Measurements from ENCODE around the gene KCTD20.

The KCTD20 gene

DNA sequence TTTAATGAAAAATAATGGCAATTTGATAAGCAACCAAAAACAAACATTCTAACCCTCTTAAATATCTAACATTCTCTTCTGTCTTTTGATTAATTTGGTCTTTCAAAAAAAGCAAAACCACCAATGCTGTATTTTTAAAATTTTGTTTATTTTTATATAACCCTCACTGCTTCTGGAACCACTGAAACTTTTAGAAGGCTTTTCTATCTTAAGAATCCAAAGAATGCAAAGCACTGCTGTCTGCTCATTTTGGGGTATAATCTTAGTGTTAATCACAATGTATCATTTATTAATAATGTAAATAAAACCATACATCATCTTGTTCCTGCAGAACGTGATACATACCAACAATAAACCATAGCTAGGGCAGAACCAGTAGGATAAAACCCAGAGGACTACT is 90.5 kb downstream of the KCTD20 start:
- DNase-seq, result no peak

DNA sequence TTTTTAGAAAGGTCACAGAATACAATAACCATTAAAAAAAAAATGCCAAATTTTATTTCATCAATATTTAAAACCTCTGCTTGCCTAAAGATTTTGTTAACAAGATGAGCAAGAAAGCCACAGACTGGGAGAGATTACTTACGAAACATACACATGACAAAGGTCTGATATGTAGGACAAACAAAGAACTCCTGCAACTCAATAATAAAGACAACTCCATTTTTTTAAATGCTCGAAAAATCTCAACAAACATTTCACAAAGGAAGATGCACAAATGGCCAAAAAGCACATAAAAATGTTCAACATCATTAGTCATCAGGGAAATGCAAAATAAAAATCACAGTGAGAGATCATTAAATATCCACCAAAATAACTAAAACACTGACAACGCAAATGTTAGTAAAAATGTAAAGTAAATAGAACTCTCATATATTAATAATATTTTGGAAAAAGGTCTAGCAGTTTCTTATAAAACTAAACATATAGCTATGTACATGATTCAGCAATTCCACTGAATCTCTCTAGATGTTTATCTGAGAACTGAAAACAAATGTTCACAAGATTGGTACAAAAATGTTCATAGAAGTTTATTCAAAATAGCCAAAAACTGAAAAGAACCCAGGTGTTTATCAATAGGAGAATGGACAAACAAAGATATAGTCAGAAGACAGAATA is 94.2 kb downstream of the KCTD20 start:
- DNase-seq, result no peak

DNA sequence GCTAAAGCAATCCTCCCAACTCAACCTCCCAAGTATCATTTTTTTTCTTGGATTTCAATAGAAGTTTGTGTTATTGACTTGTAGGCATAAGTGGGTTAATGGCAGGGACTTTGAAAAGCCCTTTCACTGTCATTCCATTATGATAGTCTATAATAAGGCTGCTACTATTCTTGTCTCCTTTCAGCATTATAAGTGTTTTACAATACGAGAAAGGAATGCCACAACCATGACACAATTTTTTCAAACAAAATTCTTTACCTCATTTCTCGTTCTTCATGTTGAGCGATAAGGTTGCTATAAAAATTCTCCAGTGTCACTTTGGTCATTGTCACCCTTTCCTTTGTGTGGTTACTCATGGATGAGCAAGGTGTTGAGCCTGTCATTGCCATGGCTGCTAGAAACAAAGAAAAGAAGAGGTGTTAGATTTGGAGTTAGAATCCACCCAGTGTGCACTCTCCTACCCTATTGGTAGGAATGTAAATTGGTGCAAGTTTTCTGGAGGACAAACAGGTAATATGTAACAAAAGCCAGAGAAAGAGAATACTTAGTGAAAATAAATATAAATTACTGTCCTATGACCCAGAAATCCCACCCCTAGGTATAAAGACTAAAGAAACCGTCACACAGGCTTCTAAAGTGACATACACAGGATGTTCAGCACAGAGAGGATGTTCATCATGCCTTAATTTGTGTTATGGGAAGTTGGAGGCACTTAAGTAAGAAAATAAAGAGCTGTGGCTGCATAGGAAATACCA is 97.2 kb downstream of the KCTD20 start:
- DNase-seq, result no peak
